ENCODE measurements around the gene CACNG1.
A peak's percentile ranks its signal among the peaks of the same experiment; 100 is the strongest.
"Not testable (repeated sequence)": the region's sequence is repeated elsewhere in the genome, so short reads cannot be mapped to it uniquely, and the experiment has no call there.

Gene CACNG1

DNA sequence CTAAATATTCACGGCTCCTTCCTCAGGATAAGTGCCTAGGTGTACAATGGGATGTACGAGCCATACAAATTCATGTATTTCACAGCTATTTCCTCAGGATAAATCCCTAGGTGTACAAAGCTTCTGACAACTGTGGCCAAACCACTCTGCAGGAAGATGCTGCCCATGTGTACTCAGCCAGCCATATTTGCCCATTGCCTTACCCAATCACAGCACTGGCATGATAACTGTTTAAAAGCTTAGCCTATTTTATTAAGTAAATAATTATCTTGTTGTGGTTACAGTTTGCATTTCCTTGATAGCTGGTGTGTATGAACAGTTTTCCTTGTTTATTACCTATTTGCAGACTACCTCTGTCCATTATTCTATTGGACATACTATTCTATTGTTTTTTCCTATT is 35.1 kb downstream of the CACNG1 start:
- DNase-seq (ENCODE audit: low spot score) = no peak

DNA sequence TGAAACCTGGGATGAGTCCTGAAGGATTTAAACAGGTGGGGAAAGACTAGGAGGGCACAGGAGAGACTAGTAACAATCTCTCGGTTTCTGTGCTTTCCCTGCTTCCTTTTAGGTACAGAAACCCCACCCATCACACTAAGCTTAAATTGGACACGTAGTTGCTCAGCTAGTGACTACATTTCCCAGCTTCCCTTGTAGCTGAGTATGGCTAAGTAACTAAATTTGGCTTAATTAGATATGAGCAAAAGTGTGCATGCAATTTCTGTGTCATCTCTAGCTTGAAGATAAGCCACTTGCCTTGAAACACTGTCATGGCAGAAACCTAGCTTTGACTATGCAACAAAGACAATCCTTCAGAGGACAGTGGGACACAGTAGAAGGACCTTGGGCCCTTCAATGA is 36.5 kb downstream of the CACNG1 start:
- no peak for DNase-seq (ENCODE audit: low spot score)

DNA sequence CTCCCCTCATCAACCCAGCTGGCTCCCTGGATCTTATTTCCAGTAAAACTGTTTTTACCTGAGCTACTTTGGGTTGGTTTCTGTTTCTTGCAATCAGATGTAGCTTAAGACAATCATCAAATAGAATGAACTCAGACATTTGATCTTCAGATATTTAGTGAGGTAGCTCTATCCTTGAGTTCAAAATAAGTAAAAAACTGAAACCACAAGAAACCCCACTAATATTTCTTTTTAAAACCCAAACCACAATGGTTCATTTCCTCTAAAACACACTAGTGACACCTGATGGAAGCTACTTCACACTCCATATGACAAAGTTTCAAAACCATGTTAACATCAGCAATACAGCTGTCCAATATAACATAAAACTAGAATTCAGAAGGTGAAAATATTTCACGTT is 37.8 kb downstream of the CACNG1 start:
- no peak for DNase-seq (ENCODE audit: low spot score)

DNA sequence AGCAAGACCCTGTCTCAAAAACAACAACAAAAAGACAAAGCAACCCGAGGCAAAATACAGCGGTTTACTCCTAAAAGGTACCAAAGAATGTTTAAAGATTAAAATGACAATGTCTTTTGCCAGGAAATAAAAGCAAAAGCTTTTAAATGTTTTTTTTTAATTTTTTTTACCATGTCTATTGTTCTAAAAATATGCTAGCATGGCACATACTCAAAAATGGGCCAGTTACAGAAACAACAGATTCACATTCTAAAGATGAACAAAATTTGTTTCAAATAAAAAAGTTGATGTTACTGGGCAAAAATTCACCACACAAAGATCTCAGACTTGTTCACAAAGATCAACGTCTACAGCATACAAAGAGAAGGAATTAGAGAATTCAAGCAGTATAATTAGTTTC is 41.1 kb downstream of the CACNG1 start:
- no peak for DNase-seq (ENCODE audit: low spot score)

DNA sequence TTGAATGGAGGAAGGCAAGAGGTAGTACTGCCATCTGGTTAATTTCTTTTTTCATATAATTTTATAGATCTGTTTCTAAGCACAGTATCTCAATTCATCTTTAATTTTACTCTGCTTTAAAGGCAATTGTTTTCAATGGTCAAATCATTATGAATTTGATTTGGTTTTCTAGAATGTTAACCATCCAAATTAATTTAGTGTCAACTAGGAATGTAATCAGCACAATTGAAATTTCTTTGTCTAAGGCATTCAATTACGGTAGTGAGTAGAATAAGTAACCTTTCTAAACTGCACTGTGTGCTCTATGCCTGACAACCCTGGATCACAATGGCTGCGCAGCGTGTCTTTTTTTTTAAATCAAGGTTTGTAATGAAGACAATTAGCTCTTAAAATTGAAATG is 44.3 kb downstream of the CACNG1 start:
- no peak for DNase-seq (ENCODE audit: low spot score)

DNA sequence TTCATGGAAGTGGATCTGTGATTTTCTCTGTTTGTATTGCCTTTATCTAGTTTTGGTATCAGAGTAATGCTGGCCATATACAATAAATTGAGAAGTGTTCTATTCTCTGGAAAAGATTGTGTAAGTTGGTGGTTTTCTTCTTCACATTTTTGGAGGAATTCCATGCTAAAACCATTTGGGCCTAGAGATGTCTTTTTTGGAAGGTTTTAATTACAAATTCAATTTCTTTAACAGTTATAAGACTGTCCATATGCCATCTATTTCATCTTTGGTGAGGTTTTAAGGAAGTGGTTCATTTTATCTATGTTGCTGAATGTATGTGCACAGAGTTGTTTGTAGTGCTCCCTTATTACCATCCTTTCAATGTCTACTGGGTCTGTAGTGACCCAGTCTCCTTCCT is 46.0 kb downstream of the CACNG1 start:
- DNase-seq (ENCODE audit: low spot score) = no peak

DNA sequence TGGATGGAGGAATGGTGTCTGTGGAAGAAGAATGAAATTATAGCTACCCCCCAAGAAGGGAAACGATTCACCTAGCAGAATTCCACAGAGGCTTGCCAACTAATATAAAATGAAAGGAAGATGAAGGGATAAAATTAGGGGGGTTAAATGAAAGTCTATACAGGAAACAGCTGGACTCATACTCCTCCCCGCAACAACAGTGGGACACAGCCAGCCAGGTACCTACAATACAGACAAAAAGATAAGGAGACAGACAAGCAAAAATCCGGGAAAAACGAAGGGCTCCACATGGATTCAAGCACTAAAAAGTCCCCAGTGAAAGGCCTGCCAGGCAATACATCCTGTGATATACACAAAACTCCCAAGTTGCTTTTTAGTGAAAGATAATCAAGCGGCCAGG is 47.9 kb downstream of the CACNG1 start:
- no peak for DNase-seq (ENCODE audit: low spot score)

DNA sequence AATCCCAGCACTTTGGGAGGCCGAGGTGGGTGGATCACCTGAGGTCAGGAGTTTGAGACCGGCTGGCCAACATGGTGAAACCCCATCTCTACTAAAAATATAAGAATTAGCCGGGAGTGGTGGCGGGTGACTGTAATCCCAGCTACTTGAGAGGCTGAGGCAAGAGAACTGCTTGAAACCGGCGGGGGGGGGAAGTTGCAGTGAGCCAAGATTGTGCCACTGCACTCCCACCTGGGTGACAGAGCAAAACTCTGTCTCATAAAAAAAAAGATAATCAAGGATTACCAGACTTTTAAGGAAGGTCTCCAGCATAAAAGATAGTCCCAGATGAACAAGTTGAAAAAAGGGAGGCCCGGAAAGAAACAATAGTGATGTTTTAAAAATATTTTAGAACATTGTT is 48.4 kb downstream of the CACNG1 start:
- not testable (repeated sequence) for DNase-seq (ENCODE audit: low spot score)

DNA sequence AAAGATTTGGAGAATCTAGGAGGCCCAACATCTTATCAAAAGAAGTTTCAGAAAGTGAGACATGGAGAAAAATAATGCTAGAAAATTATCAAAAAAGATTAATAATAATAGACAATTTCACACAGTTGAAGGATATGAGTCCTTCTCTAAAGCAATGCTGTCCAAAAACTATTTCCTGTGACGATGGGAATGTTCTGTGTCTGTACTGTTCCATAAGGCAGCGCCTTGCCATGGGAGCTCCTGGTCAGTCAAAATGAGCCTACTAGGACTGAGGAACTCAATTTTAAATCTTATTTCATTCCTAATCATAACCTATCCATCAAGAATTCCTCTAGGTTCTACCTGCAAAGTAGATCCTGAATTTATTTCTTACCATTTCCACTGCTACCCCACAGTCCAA is 49.0 kb downstream of the CACNG1 start:
- DNase-seq (ENCODE audit: low spot score) = no peak

DNA sequence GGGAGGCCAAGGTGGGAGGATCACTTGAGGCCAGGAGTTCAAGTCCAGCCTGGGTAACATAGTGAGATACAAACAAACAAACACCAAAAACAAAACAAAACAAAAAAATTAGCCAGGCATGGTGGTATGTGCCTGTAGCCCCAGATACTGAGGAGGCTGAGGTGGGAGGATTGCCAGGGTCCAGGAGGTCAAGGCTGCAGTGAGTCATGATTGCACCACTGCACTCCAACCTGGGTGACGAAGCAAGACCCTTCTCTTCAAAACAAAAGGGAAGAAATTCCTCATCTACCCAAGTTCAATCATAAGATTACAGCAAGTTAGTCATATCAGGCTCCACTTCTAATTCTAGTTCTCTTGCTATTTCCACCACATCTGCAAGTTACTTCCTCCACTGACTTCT is 50.9 kb downstream of the CACNG1 start:
- peak; percentile 6 for DNase-seq (ENCODE audit: low spot score)

DNA sequence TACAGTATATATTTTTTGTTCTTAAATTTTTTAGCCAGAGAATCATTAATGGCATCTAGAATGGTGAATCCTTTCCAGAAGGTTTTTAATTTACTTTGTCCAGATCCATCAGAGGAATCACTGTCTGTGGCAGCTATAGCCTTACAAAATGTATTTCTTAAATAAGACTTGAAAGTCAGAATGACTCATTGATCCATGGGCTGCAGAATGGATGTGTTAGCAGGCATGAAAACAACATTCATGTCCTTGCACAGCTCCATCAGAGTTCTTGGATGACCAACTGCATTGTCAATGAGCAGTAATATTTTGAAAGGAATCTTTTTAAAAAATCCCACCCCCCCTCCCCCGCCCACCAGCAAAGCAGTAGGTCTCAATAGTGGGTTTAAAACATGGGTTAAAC is 51.4 kb downstream of the CACNG1 start:
- no peak for DNase-seq (ENCODE audit: low spot score)

DNA sequence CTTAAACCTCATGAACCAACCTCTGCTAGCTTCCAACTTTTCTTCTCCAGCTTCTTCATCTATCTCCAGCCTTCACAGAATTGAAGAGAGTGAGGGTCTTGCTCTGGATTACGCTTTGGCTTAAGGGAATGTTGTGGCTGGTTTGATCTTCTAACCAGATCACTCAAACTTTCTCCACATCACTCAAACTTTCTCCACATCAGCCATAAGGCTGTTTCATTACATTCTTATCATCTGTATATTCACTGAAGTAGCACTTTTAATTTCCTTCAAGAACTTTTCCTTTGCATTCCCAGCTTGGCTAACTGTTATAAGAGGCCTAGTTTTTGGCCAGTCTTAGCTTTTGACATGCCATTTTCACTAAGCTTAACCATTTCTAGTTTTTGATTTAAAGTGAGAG is 52.3 kb downstream of the CACNG1 start:
- no peak for DNase-seq (ENCODE audit: low spot score)

DNA sequence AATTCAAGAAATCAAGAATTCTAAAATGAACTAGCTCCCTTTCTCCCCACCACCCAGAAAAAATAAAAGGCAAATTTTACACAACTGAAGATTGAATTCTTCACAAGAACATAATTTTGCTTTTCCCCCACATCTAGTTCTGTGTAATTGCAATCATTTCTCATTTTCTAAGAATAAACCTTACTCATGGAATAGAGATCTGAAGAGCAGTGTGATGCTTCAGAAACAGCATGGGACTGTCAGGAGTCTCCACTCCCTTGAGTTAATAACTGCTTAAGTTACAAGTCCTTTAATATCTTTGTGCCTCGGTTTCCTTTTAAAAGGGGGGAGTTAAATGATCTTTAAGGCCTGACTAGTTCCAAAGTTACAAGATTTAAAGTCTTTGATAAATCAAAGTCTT is 53.7 kb downstream of the CACNG1 start:
- no peak for DNase-seq (ENCODE audit: low spot score)

DNA sequence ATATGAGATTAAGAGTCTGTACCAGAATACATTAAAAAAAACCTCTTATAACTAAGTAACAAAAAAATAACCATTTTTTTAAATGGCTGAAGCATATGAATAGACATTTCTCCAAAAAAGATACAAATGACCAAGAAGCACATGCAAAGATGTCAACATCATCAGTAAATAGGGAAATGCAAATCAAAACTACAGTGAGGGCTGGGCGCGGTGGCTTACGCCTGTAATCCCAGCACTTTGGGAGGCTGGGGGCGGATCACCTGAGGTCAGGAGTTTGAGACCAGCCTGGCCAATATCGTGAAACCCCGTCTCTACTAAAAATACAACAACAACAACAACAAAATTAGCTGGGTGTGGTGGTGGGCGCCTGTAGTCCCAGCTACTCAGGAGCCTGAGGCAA is 60.3 kb downstream of the CACNG1 start:
- not testable (repeated sequence) for DNase-seq (ENCODE audit: low spot score)

DNA sequence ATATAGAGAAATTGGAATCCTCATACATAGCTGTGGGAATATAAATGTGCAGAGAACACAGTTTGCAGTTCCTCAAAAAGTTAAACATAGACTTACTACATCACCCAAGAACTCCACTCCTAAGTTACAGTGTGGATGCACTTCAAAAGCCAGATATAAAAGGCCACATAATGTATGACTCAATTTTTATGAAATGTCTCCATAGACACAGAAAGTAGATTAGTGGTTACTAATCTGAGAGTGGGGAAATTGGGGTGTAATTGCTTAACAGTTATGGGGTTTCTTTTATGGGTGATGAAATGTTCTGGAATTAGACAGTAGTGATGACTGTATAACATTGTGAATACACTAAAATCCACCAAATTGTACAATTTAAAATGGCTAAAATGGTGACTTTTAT is 60.9 kb downstream of the CACNG1 start:
- DNase-seq (ENCODE audit: low spot score) = peak; percentile 9

Measured in AG08396 (cell line).